H1 (cell line): ENCODE results near the gene TRMT44. TPM values are rescaled to one million over a fixed set of nuclear protein-coding genes. Genes with fewer than 3 reads are reported as not detected.

ENCODE experiments used
- BACH1 ChIP-seq: IDR thresholded peaks from 2 replicates; pipeline ENCODE4 v1.6.1; 2012; ENCODE audit warnings: low read length, improper control_type of control experiment
- CTCF ChIP-seq, 3 experiments: IDR thresholded peaks; 1 replicate in 2 of 3; 2 replicates in 1 of 3; pipeline versions ENCODE4 v1.5.1 to v1.6.1; 2011; ENCODE audit warnings: low read length in 3 of 3, mild to moderate bottlenecking in 3 of 3, inconsistent platforms in 2 of 3, low read depth in 1 of 3, moderate library complexity in 1 of 3; ENCODE audit not compliant: insufficient read depth in 1 of 3; ENCODE audit errors: control extremely low read depth in 1 of 3
- polyA plus RNA-seq, 7 experiments: library from polyadenylated mRNA; depleted of rRNA in 3 of 7; stranded (reverse) in 5 of 7; unstranded in 2 of 7; fragments of >200 nt in 5 of 7; fragments of 200-250 nt in 2 of 7; gene quantifications; 1 replicate in 5 of 7; 2 replicates in 1 of 7; 4 replicates in 1 of 7; pipeline versions ENCODE4 v1.2.1 to v1.2.3, GENCODE V29; 2011 to 2013; ENCODE audit warnings: missing spikeins in 2 of 7, mixed read lengths in 2 of 7
- total RNA-seq: library from RNA; stranded (reverse); fragmentation: NEBNext Ultra II Directional; extraction: Animal tissue kit (Norgen Biotek cat#: 25700); gene quantifications from 2 replicates; pipeline ENCODE4 v1.2.1, GENCODE V29; 2021

TRMT44 gene
- total and polyA plus RNA-seq, 2 of the 8 experiments (the other 6 are each of a cell fraction or from before 2014, with no cell fraction given) = 8.6 to 23.9 TPM

GRCh38 chr4:8410641-8411271 lies 29.8 kb upstream of the TRMT44 start (continued):
- peak in 2 of 3 experiments; percentile 62 to 73; a peak in 3 of 4 replicates for TF ChIP-seq CTCF (IDR thresholded peaks at IDR 0.05; ENCODE audit: control extremely low read depth in 1 of 3, insufficient read depth in 1 of 3, low read depth in 1 of 3, low read length in 3 of 3)
- TF ChIP-seq BACH1 = peak; percentile 91
